GM19452 (cell line): ENCODE results near the gene MICAL3.

Experiments
- ATAC-seq: cut with Tn5 transposase; IDR thresholded peaks from one replicate; pipeline ENCODE4 v1.9.1; 2021; ENCODE audit not compliant: unreplicated experiment

Gene MICAL3

GRCh38 chr22:17743661-17744411, 280.5 kb downstream of the MICAL3 start:
- no peak for ATAC-seq

GRCh38 chr22:17742527-17742902, 281.8 kb downstream of the MICAL3 start:
- no peak for ATAC-seq

- no peak for ATAC-seq
These were observed 282.4 kb downstream of the MICAL3 start for GRCh38 chr22:17741866-17742526.

GRCh38 chr22:17739196-17739975, 285.0 kb downstream of the MICAL3 start:
- ATAC-seq = no peak

- ATAC-seq = no peak
These were observed 285.8 kb downstream of the MICAL3 start for GRCh38 chr22:17738386-17739128.
